ENCODE data around the gene OR2V1.

The OR2V1 gene

DNA sequence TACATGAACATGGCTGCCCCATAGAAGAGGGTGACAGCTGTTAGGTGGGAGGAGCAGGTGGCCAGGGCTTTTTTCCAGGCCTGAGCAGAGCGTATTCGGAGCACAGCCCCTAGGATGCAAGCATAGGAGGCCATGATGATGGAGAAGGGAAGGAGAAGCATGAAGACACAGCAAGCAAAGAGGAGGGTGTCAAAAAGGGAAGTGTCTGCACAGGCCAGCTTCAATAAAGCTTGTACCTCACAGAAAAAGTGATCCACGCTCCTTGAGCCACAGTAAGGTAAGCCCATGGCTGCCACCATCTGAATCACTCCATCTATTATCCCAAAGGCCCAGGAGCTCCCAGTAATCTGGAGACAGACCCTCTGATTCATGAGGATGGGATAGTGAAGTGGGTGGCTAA is 6.4 kb downstream of the OR2V1 start:
- Histone ChIP-seq H3K27ac (ENCODE audit: low read depth, low read length) (no peak overlapping the region), H3K27me3 (ENCODE audit: control insufficient read depth, low read length) (peaks cover 10% of the 10 kb centered on the region; the same call in 1 of the 2 replicates), H3K4me2 (ENCODE audit: low read length) (no peak overlapping the region), H3K9me2 (replicated peaks; ENCODE audit: control insufficient read depth, low read length) (no peaks in the 10 kb centered on the region), H4K20me1 (ENCODE audit: control insufficient read depth, insufficient read depth, low read depth, low read length) (no peaks in the 10 kb centered on the region), H3K36me3 (ENCODE audit: control insufficient read depth, low read length) (no peaks in the 10 kb centered on the region), H3K79me2 (ENCODE audit: control insufficient read depth, low read length) (no peaks in the 10 kb centered on the region), H3K4me3 (ENCODE audit: low read length) (no peak overlapping the region), H3K9me3 (ENCODE audit: control insufficient read depth, insufficient read depth, low read length) (no peaks in the 10 kb centered on the region), H3K4me1 (ENCODE audit: control insufficient read depth, low read length) (peaks cover 6% of the 10 kb centered on the region), H3F3A (ENCODE audit: control insufficient read depth, insufficient read depth) (no peaks in the 10 kb centered on the region)
- TF ChIP-seq CTCF (IDR thresholded peaks at IDR 0.05; ENCODE audit: low read depth, low read length, poor library complexity, severe bottlenecking) = no peak
- no peak for TF ChIP-seq EZH2phosphoT487 (IDR thresholded peaks at IDR 0.05; ENCODE audit: borderline replicate concordance, low read length)

DNA sequence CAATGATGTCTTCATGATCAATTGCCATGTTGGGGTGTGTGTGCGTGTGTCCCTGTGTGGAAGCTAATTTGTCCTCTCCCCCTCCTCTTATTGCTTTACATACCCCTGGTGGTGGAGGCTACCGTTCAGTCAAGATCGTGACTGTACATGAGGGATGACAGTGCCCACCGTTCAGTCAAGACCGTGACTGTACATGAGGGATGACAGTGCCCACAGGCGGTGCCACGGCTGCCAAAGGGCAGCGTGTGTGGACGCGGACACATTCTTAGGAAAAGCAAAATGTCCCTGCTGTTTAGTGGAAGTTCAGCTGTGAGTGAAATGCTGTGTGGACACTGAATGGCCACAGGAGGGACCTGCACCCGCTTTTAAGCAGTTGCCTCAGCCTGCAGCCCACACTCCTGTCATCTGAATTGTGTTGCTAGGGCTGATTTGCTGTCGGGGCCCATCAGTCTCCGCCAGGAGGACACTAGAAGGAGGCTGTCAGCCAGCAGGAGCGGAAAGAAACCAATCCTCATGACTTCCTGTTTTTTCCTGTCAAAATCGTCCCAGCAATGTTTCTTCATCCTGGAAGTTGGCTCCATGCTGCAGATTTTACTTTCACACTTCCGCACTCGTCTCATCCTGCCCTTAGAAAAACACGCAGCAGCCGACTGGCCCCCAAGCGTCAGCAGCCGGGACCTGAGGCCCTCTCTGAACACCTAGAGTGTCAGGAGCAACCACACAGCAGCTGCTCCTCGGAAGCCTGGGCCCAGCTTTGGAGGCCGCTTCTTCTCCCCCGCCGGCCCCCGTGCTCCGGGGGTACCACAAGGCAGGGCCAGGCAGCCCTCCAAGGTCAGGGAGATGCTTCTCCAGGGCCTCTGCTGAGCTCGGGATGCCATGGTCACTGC is 9.1 kb downstream of the OR2V1 start:
- TF ChIP-seq CTCF (IDR thresholded peaks at IDR 0.05; ENCODE audit: low read depth, low read length, poor library complexity, severe bottlenecking) (no peak), EZH2phosphoT487 (IDR thresholded peaks at IDR 0.05; ENCODE audit: borderline replicate concordance, low read length) (no peak)
- Histone ChIP-seq H3K9me3 (ENCODE audit: control insufficient read depth, insufficient read depth, low read length) (no peaks in the 10 kb centered on the region), H3K4me3 (ENCODE audit: low read length) (no peak overlapping the region), H3K4me2 (ENCODE audit: low read length) (peak overlapping the region; percentile 5; the same call in 1 of the 2 replicates), H3K79me2 (ENCODE audit: control insufficient read depth, low read length) (no peaks in the 10 kb centered on the region), H3K36me3 (ENCODE audit: control insufficient read depth, low read length) (no peaks in the 10 kb centered on the region), H4K20me1 (ENCODE audit: control insufficient read depth, insufficient read depth, low read depth, low read length) (no peaks in the 10 kb centered on the region), H3F3A (ENCODE audit: control insufficient read depth, insufficient read depth) (no peaks in the 10 kb centered on the region), H3K27ac (ENCODE audit: low read depth, low read length) (no peak overlapping the region), H3K4me1 (ENCODE audit: control insufficient read depth, low read length) (peaks cover 6% of the 10 kb centered on the region), H3K27me3 (ENCODE audit: control insufficient read depth, low read length) (peaks cover 7% of the 10 kb centered on the region), H3K9me2 (replicated peaks; ENCODE audit: control insufficient read depth, low read length) (no peaks in the 10 kb centered on the region)

DNA sequence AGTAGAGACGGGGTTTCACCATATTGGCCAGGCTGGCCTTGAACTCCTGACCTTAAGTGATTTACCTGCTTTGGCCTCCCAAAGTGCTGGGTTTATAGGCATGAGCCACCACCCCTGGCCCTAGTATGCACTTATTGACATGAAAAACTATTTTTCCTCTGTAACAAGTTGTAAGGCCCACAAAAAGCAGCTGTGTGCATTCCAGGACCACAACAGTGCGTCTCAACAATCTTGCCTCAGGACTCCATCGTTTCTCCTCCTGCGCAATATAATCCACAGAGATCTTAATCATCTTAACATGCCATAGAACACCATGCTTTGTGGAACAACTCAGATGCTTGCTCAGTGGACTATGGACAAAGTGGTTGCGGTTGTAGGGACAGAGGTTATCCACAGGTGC is 10.2 kb downstream of the OR2V1 start:
- H3K9me3 ChIP-seq (ENCODE audit: control insufficient read depth, insufficient read depth, low read length) = no peaks in the 10 kb centered on the region
- no peaks in the 10 kb centered on the region for H3K9me2 ChIP-seq (replicated peaks; ENCODE audit: control insufficient read depth, low read length)
- peaks cover 11% of the 10 kb centered on the region for H3K27me3 ChIP-seq (ENCODE audit: control insufficient read depth, low read length)
- peaks cover 6% of the 10 kb centered on the region for H3K4me1 ChIP-seq (ENCODE audit: control insufficient read depth, low read length)
- H3K79me2 ChIP-seq (ENCODE audit: control insufficient read depth, low read length) = no peaks in the 10 kb centered on the region
- H4K20me1 ChIP-seq (ENCODE audit: control insufficient read depth, insufficient read depth, low read depth, low read length) = no peaks in the 10 kb centered on the region
- no peaks in the 10 kb centered on the region for H3K36me3 ChIP-seq (ENCODE audit: control insufficient read depth, low read length)
- H3K4me3 ChIP-seq (ENCODE audit: low read length) = no peak overlapping the region
- H3F3A ChIP-seq (ENCODE audit: control insufficient read depth, insufficient read depth) = no peaks in the 10 kb centered on the region
- TF ChIP-seq EZH2phosphoT487 (IDR thresholded peaks at IDR 0.05; ENCODE audit: borderline replicate concordance, low read length) (no peak), CTCF (IDR thresholded peaks at IDR 0.05; ENCODE audit: low read depth, low read length, poor library complexity, severe bottlenecking) (no peak)
- H3K4me2 ChIP-seq (ENCODE audit: low read length) = no peak overlapping the region
- H3K27ac ChIP-seq (ENCODE audit: low read depth, low read length) = no peak overlapping the region

All from DOHH2 (cell line).